Liver (tissue), 9 donors: ENCODE measurements around the gene KLHL42. TPM values are rescaled to one million over a fixed set of nuclear protein-coding genes. Genes with fewer than 3 reads are reported as not detected.
"Not testable (repeated sequence)": the region's sequence is repeated elsewhere in the genome, so short reads cannot be mapped to it uniquely, and the experiment has no call there.

Experiments
- DNase-seq: peaks from one replicate; pipeline ENCODE4 v3.0.0-alpha.2; 2017; ENCODE audit warnings: low spot score
- H3K27ac ChIP-seq, 2 donors: one replicate each; pipeline ENCODE4 v1.7.0; 2013; ENCODE audit warnings: inconsistent platforms in 2 of 2, low read length in 2 of 2, control low read depth in 1 of 2, low read depth in 1 of 2, mild to moderate bottlenecking in 1 of 2
- H3K27me3 ChIP-seq, 4 donors: one replicate each; pipeline versions ENCODE4 v1.6.1 to v1.7.0; 2013; ENCODE audit warnings: low read length in 3 of 4, inconsistent platforms in 1 of 4, mild to moderate bottlenecking in 1 of 4, moderate library complexity in 1 of 4; ENCODE audit not compliant: control insufficient read depth in 4 of 4, insufficient read depth in 4 of 4
- H3K36me3 ChIP-seq, 4 donors: one replicate each; pipeline versions ENCODE4 v1.6.1 to v1.7.0; 2013; ENCODE audit warnings: low read length in 3 of 4, mild to moderate bottlenecking in 3 of 4, low read depth in 1 of 4, moderate library complexity in 1 of 4; ENCODE audit not compliant: control insufficient read depth in 4 of 4, insufficient read depth in 3 of 4
- H3K4me1 ChIP-seq, 4 donors: one replicate each; pipeline versions ENCODE4 v1.6.1 to v1.7.0; 2013; ENCODE audit warnings: low read length in 3 of 4, mild to moderate bottlenecking in 3 of 4, moderate library complexity in 1 of 4; ENCODE audit not compliant: control insufficient read depth in 4 of 4, insufficient read depth in 4 of 4
- H3K4me3 ChIP-seq, 3 donors: one replicate each; pipeline versions ENCODE4 v1.6.1 to v1.7.0; 2013; ENCODE audit warnings: low read length in 3 of 3, control low read depth in 1 of 3, low read depth in 1 of 3, mild to moderate bottlenecking in 1 of 3
- H3K9ac ChIP-seq, 2 donors: one replicate each; pipeline ENCODE4 v1.7.0; 2013; ENCODE audit warnings: low read length in 2 of 2, mild to moderate bottlenecking in 2 of 2, moderate library complexity in 2 of 2, control low read depth in 1 of 2, low read depth in 1 of 2
- H3K9me3 ChIP-seq, 4 donors: one replicate each; pipeline versions ENCODE4 v1.6.1 to v1.7.0; 2013; ENCODE audit warnings: low read length in 3 of 4; ENCODE audit not compliant: control insufficient read depth in 4 of 4
- ATF3 ChIP-seq: IDR thresholded peaks from 2 replicates; pipeline ENCODE4 v1.6.1; 2016; ENCODE audit warnings: antibody characterized with exemption
- CTCF ChIP-seq: fragments of 150-350 bp; IDR thresholded peaks from 2 replicates; pipeline ENCODE4 v1.5.1; 2017; ENCODE audit warnings: improper control_type of control experiment, low read depth, low read length; ENCODE audit not compliant: missing input control
- EGR1 ChIP-seq, 2 donors: IDR thresholded peaks; 2 replicates each; pipeline ENCODE4 v1.6.1; 2016 to 2018; ENCODE audit warnings: antibody characterized with exemption in 2 of 2, low read depth in 2 of 2
- FOXA2 ChIP-seq: IDR thresholded peaks from 2 replicates; pipeline ENCODE4 v1.6.1; 2016; ENCODE audit warnings: antibody characterized with exemption
- GABPA ChIP-seq, 2 donors: IDR thresholded peaks in 1 of 2; conservative IDR thresholded peaks in 1 of 2; 2 replicates each; pipeline ENCODE4 v1.6.1; 2016; ENCODE audit warnings: antibody characterized with exemption in 2 of 2, mild to moderate bottlenecking in 1 of 2, moderate library complexity in 1 of 2
- HNF4A ChIP-seq, 2 donors: conservative IDR thresholded peaks; 2 replicates each; pipeline ENCODE4 v1.6.1; 2016; ENCODE audit warnings: antibody characterized with exemption in 2 of 2, mild to moderate bottlenecking in 2 of 2
- HNF4G ChIP-seq: IDR thresholded peaks from 2 replicates; pipeline ENCODE4 v1.6.1; 2016; ENCODE audit warnings: antibody characterized with exemption
- JUND ChIP-seq, 2 donors: IDR thresholded peaks; 2 replicates each; pipeline ENCODE4 v1.6.1; 2016; ENCODE audit warnings: antibody characterized with exemption in 2 of 2
- MAX ChIP-seq: IDR thresholded peaks from 2 replicates; pipeline ENCODE4 v1.6.1; 2016; ENCODE audit warnings: antibody characterized with exemption
- NR2F2 ChIP-seq: IDR thresholded peaks from 2 replicates; pipeline ENCODE4 v1.6.1; 2016; ENCODE audit warnings: antibody characterized with exemption
- RAD21 ChIP-seq, 2 donors: IDR thresholded peaks; 2 replicates each; pipeline ENCODE4 v1.6.1; 2016; ENCODE audit warnings: antibody characterized with exemption in 2 of 2, mild to moderate bottlenecking in 2 of 2
- REST ChIP-seq: IDR thresholded peaks from 2 replicates; pipeline ENCODE4 v1.6.1; 2016; ENCODE audit warnings: antibody characterized with exemption, mild to moderate bottlenecking
- RXRA ChIP-seq, 2 donors: IDR thresholded peaks; 2 replicates each; pipeline ENCODE4 v1.6.1; 2017 to 2018; ENCODE audit warnings: antibody characterized with exemption in 2 of 2, mild to moderate bottlenecking in 1 of 2
- SP1 ChIP-seq: IDR thresholded peaks from 2 replicates; pipeline ENCODE4 v1.6.1; 2018; ENCODE audit warnings: antibody characterized with exemption, mild to moderate bottlenecking
- TAF1 ChIP-seq: conservative IDR thresholded peaks from 2 replicates; pipeline ENCODE4 v1.6.1; 2016; ENCODE audit warnings: antibody characterized with exemption, mild to moderate bottlenecking
- YY1 ChIP-seq: IDR thresholded peaks from 2 replicates; pipeline ENCODE4 v1.6.1; 2016; ENCODE audit warnings: antibody characterized with exemption, mild to moderate bottlenecking
- ZBTB33 ChIP-seq: IDR thresholded peaks from 2 replicates; pipeline ENCODE4 v1.6.1; 2016; ENCODE audit warnings: antibody characterized with exemption
- WGBS: extraction: QIAGEN DNeasy Blood & Tissue Kit; methylation state at CpG from one replicate; pipeline ENCODE4 v1.1.7; 2013; 5-methylcytosine and 5-hydroxymethylcytosine counted together
- polyA plus RNA-seq, 2 donors: library from polyadenylated mRNA; stranded (reverse) in 1 of 2; unstranded in 1 of 2; fragments of 200-250 nt in 1 of 2; fragments of >200 nt in 1 of 2; fragmentation: Nextera tagmentation in 1 of 2; extraction: Ambion mirVana in 1 of 2; gene quantifications; one replicate each; pipeline versions ENCODE4 v1.2.1 to v1.2.3, GENCODE V29; 2013 to 2015
- total RNA-seq, 2 donors: library from RNA; depleted of rRNA; stranded (reverse); fragments of >200 nt; gene quantifications; one replicate each; pipeline ENCODE4 v1.2.3, GENCODE V29; 2014
- donor health status: healthy.
- donor health status: healthy.
- donor health status: healthy.
- donor health status: healthy.
- donor health status: healthy.

The KLHL42 gene
- total and polyA plus RNA-seq, 4 donors: 3.6 to 13.4 (median 6.4) TPM

- H3K36me3 ChIP-seq: no peaks in the 10 kb centered on the region
- H3K9ac ChIP-seq: no peak overlapping the region
- H3K4me1 ChIP-seq: no peaks in the 10 kb centered on the region
- TF ChIP-seq EGR1 (IDR thresholded peaks at IDR 0.05; ENCODE audit: low read depth in 2 of 2) (no peak), GABPA (IDR thresholded peaks at IDR 0.05 in 1 of 2, conservative IDR thresholded peaks at IDR 0.05 in 1 of 2) (no peak), TAF1 (no peak), SP1 (no peak), RAD21 (IDR thresholded peaks at IDR 0.05) (no peak), ATF3 (no peak), NR2F2 (no peak)
- no peak for DNase-seq
- H3K27ac ChIP-seq: no peak overlapping the region
- H3K9me3 ChIP-seq: no peaks in the 10 kb centered on the region
- no peak overlapping the region for H3K4me3 ChIP-seq
- no peaks in the 10 kb centered on the region for H3K27me3 ChIP-seq
- 92% methylated on average over 2 of the region's 2 CpGs for WGBS
Observed at GRCh38 chr12:27845187-27845586, 65.2 kb downstream of the KLHL42 start.

GRCh38 chr12:27845706-27846105, 65.7 kb downstream of the KLHL42 start:
- H3K27ac ChIP-seq, H3K4me1 ChIP-seq, H3K9ac ChIP-seq, H3K4me3 ChIP-seq, H3K27me3 ChIP-seq, DNase-seq, H3K36me3 ChIP-seq, H3K9me3 ChIP-seq: not testable (repeated sequence)
- 94% methylated on average over 3 of the region's 3 CpGs for WGBS

- not testable (repeated sequence) for DNase-seq, H3K4me1 ChIP-seq, H3K9ac ChIP-seq, H3K27me3 ChIP-seq, H3K9me3 ChIP-seq, H3K27ac ChIP-seq, H3K4me3 ChIP-seq, H3K36me3 ChIP-seq
- 97% methylated on average over 2 of the region's 2 CpGs for whole genome bisulfite sequencing
Observed at GRCh38 chr12:27847293-27847692, 67.3 kb downstream of the KLHL42 start.

GRCh38 chr12:27851311-27851710, 71.3 kb downstream of the KLHL42 start:
- no peaks in the 10 kb centered on the region for H3K27me3 ChIP-seq
- no peak overlapping the region for H3K4me3 ChIP-seq
- H3K4me1 ChIP-seq: no peaks in the 10 kb centered on the region
- H3K27ac ChIP-seq: no peak overlapping the region
- H3K36me3 ChIP-seq: no peaks in the 10 kb centered on the region
- H3K9ac ChIP-seq: no peak overlapping the region
- DNase-seq: no peak
- no peaks in the 10 kb centered on the region for H3K9me3 ChIP-seq
- TF ChIP-seq HNF4A (conservative IDR thresholded peaks at IDR 0.05): no peak
- TF ChIP-seq MAX: no peak
- TF ChIP-seq EGR1 (IDR thresholded peaks at IDR 0.05; ENCODE audit: low read depth in 2 of 2): no peak
- no peak for TF ChIP-seq CTCF
- TF ChIP-seq REST: no peak
- TF ChIP-seq RXRA (IDR thresholded peaks at IDR 0.05): no peak
- TF ChIP-seq HNF4G: no peak
- no peak for TF ChIP-seq ZBTB33
- TF ChIP-seq GABPA (IDR thresholded peaks at IDR 0.05 in 1 of 2, conservative IDR thresholded peaks at IDR 0.05 in 1 of 2): no peak
- TF ChIP-seq JUND (IDR thresholded peaks at IDR 0.05): no peak
- no peak for TF ChIP-seq NR2F2
- TF ChIP-seq FOXA2: no peak
- no peak for TF ChIP-seq YY1
- no peak for TF ChIP-seq SP1
- no peak for TF ChIP-seq ATF3
